GM12878 (cell line): ENCODE results near the gene MZB1. TPM values are rescaled to one million over a fixed set of nuclear protein-coding genes. Genes with fewer than 3 reads are reported as not detected.

Experiments used
- ATAC-seq: fragments of 200-7000 bp; cut with Tn5 transposase; 3 replicates; pipeline ENCODE4 v1.9.1; 2020; ENCODE audit warnings: mild to moderate bottlenecking, moderate library complexity
- BruUV-seq: library from RNA; stranded (reverse); fragments of 400-500 nt; replicated peaks from 2 replicates; lab custom pipeline; 2021; lab: Mats Ljungman, UMichigan
- CTCF ChIA-PET: fragments of 300-600 bp; sonication (Branson Sonifier 250); formaldehyde crosslinking; extraction: SDS; loops from one replicate; lab custom pipeline; 2021; ENCODE audit warnings: inconsistent platforms; lab: Yijun Ruan, JAX
- POLR2A ChIA-PET: fragments of 350-600 bp; formaldehyde crosslinking; extraction: SDS; loops from one replicate; lab custom pipeline; 2021; ENCODE audit warnings: inconsistent platforms; lab: Charles Lee
- RAD21 ChIA-PET: fragments of 300-600 bp; sonication (Branson Sonifier 250); formaldehyde crosslinking; loops from one replicate; lab custom pipeline; 2023; ENCODE audit warnings: antibody characterized with exemption; ENCODE audit not compliant: unreplicated experiment; lab: Charles Lee
- SMC1A ChIA-PET: fragments of 300-600 bp; sonication (Branson Sonifier 250); formaldehyde crosslinking; loops from one replicate; lab custom pipeline; 2023; ENCODE audit not compliant: unreplicated experiment, uncharacterized antibody; lab: Charles Lee
- DNase-seq: peaks from one replicate; pipeline ENCODE4 v3.0.0-alpha.2; 2011; ENCODE audit warnings: low read depth, low spot score
- FAIRE-seq: peaks from 3 replicates; lab custom pipeline; 2011; peaks lifted over from hg19 to GRCh38; lab: Jason Lieb, UNC
- H2AFZ ChIP-seq: 2 replicates; pipeline ENCODE4 v1.6.0; 2011; ENCODE audit warnings: low read depth, low read length, control low read depth; ENCODE audit not compliant: control insufficient read depth
- H3K27ac ChIP-seq: 2 replicates; pipeline ENCODE4 v1.5.1; 2011; ENCODE audit warnings: control low read depth; ENCODE audit not compliant: control insufficient read depth, insufficient read depth
- H3K27me3 ChIP-seq, 2 experiments: replicated peaks in 1 of 2; 2 replicates each; pipeline versions ENCODE4 v1.6.0 to v1.6.1; 2011; ENCODE audit warnings: low read length in 1 of 2; ENCODE audit not compliant: control insufficient read depth in 2 of 2, insufficient read depth in 2 of 2
- H3K36me3 ChIP-seq, 2 experiments: 2 replicates each; pipeline ENCODE4 v1.5.1; 2011; ENCODE audit warnings: low read length in 1 of 2; ENCODE audit not compliant: control insufficient read depth in 2 of 2, insufficient read depth in 2 of 2
- H3K4me1 ChIP-seq: 2 replicates; pipeline ENCODE4 v1.6.1; 2011; ENCODE audit warnings: mild to moderate bottlenecking, low read length, moderate library complexity, mixed read lengths; ENCODE audit not compliant: control insufficient read depth, insufficient read depth
- H3K4me2 ChIP-seq: 2 replicates; pipeline ENCODE4 v1.6.0; 2011; ENCODE audit warnings: control low read depth; ENCODE audit not compliant: control insufficient read depth, insufficient read depth
- H3K4me3 ChIP-seq: fragments of 200-600 bp; sonication (generic); 2 replicates; pipeline ENCODE4 v1.5.1; 2016
- H3K79me2 ChIP-seq: 2 replicates; pipeline ENCODE4 v1.6.0; 2011; ENCODE audit warnings: low read length; ENCODE audit not compliant: control insufficient read depth, insufficient read depth
- H3K9ac ChIP-seq: 2 replicates; pipeline ENCODE4 v1.8.0; 2011; ENCODE audit warnings: low read length, control low read depth, mixed read lengths; ENCODE audit not compliant: control insufficient read depth, insufficient read depth
- H3K9me3 ChIP-seq: replicated peaks from 3 replicates; pipeline ENCODE4 v1.5.1; 2011; ENCODE audit warnings: mild to moderate bottlenecking, low read length; ENCODE audit not compliant: control insufficient read depth, insufficient read depth
- H4K20me1 ChIP-seq: 2 replicates; pipeline ENCODE4 v1.6.0; 2011; ENCODE audit not compliant: control insufficient read depth, insufficient read depth
- POLR2AphosphoS2 ChIP-seq: IDR thresholded peaks from 2 replicates; pipeline ENCODE4 v1.6.1; 2011; ENCODE audit warnings: low read depth, mild to moderate bottlenecking, low read length, improper control_type of control experiment, moderate library complexity
- RAD21 ChIP-seq: IDR thresholded peaks from 2 replicates; pipeline ENCODE4 v1.6.1; 2011; ENCODE audit warnings: mild to moderate bottlenecking, low read depth, low read length, moderate library complexity; ENCODE audit not compliant: insufficient read depth
- WRNIP1 ChIP-seq: IDR thresholded peaks from 2 replicates; pipeline ENCODE4 v1.6.1; 2011; ENCODE audit warnings: low read depth, low read length, improper control_type of control experiment, borderline replicate concordance
- WGBS: methylation state at CpG from one replicate; pipeline ENCODE4 v1.1.6; 2016; ENCODE audit warnings: low lambda C conversion rate; ENCODE audit not compliant: insufficient replicate concordance, insufficient coverage; ENCODE audit errors: missing lambda C conversion rate; 5-methylcytosine and 5-hydroxymethylcytosine counted together
- in situ Hi-C: fragments of 300-500 bp; cut with MboI; formaldehyde crosslinking; loops from 9 replicates; pipeline ENCODE4 v1.14.3; 2018; ENCODE audit warnings: mixed read lengths
- intact Hi-C: fragments of 100-400 bp; cut with micrococcal nuclease; formaldehyde crosslinking; loops from one replicate; pipeline ENCODE4 v1.14.2; 2022; ENCODE audit not compliant: unreplicated experiment
- polyA plus RNA-seq, 11 experiments: library from polyadenylated mRNA; depleted of rRNA in 4 of 11; unstranded in 6 of 11; stranded (reverse) in 5 of 11; fragments of >200 nt; fragmentation: Nextera tagmentation in 4 of 11; fragmentation: Illumina TruSeq in 1 of 11; extraction: Ambion mirVana in 4 of 11; extraction: Trizol in 1 of 11; gene quantifications; 1 replicate in 1 of 11; 2 replicates in 10 of 11; pipeline versions ENCODE4 v1.2.1 to v1.2.3, GENCODE V29; 2011 to 2016; ENCODE audit warnings: inconsistent platforms in 2 of 11, missing spikeins in 2 of 11, low read depth in 1 of 11
- total RNA-seq, 4 experiments: library from RNA; depleted of rRNA in 3 of 4; stranded (reverse); fragments of >200 nt in 3 of 4; fragmentation: Illumina TruSeq in 1 of 4; extraction: Trizol in 1 of 4; gene quantifications; 2 replicates each; pipeline versions ENCODE4 v1.2.1 to v1.2.3, GENCODE V29; 2013 to 2021

The MZB1 gene
- total and polyA plus RNA-seq, 10 of the 15 experiments (the other 5 are each of a cell fraction or from before 2014, with no cell fraction given): 19.3 to 406 (median 188) TPM

DNA sequence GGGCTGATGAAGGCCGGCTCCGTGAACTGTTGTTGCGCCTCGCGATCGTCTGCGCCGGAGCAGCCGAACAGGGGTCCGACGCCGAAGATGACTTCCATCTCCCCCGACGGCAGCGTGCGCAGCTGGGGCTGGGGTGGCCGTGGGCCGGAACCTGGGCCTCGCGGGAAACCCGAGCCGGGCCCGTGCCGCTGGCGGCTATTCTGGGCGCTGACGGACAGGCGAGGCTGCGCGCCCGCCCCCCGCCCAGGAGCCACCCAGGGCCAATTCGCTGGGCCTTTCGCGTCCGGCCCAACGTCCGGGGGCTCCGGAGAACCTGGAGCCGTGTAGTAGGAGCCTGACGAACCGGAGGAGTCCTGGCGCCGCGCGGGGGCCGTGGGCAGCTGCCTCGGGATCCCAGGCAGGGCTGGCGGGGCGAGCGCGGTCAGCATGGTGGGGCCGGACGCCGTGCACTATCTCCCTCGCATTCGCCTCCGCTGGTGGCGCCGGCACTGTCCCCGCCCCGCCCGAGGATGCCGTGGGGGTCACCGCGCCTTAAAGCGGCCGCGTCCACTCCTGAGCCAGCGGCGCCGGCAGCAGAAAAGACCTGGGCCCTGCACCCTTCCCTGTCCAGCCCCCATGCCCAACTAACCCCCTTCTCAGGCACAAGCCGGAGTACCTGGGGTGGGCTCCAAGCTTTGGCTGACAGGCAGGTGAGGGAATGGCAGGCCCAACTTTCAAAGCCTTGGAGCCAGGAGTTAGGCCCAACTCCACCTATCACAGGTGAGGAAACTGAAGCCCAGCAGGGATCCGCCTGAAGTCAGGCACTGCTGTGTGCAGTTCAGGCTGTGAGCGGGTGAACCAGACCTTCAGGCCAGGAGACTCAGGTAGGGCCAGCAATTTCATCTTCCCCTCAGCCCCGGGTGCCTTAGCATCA is 5.2 kb upstream of the MZB1 start, which contains the start of gene PROB1:
Gene PROB1 (minus strand): TSS at position 451 of the 913 bp plus-strand sequence. CDS start 23 bp downstream, at position 428.
- H3K27ac ChIP-seq: peak within 1 kb of the TSS; percentile 90
- in situ Hi-C loops: no loop called here
- H4K20me1 ChIP-seq: no peaks in the 10 kb centered on the region
- POLR2A ChIA-PET: interaction anchor here (1.0 to 1.4 kb wide), 4 partner anchors 11 to 119 kb away, joined by 3 to 5 read pairs (median 4); no protein-coding TSS in a partner anchor
- DNase-seq: no peak
- peaks cover 60% of the 10 kb centered on the region for H3K79me2 ChIP-seq
- peaks cover 54% of the 10 kb centered on the region for H3K4me1 ChIP-seq
- no peaks in the 10 kb centered on the region for H3K27me3 ChIP-seq
- WGBS: 89% methylated on average over 60 of the region's 76 CpGs
- peak within 1 kb of the TSS; percentile 97 for H3K9ac ChIP-seq
- peak within 1 kb of the TSS; percentile 68 for H2AFZ ChIP-seq
- BruUV-seq: no TSS peak
- H3K4me3 ChIP-seq: peak within 1 kb of the TSS; percentile 87
- SMC1A ChIA-PET: interaction anchor here (1.1 to 3.9 kb wide), 6 partner anchors 20 to 119 kb away, joined by 3 to 15 read pairs (median 5); no protein-coding TSS in a partner anchor
- TF ChIP-seq WRNIP1 (no peak), POLR2AphosphoS2 (0 out of 2 replicates have a peak, but pooled peaks have one; percentile 11), RAD21 (no peak)
- peak within 1 kb of the TSS; percentile 73 for H3K4me2 ChIP-seq
- intact Hi-C loops: loop anchor here (5.0 kb wide), 3 partner anchors 103 to 143 kb away; partner anchors contain the start of gene MATR3
- CTCF ChIA-PET: interaction anchor here (0.8 to 1.9 kb wide), 8 partner anchors 9 to 237 kb away, joined by 3 to 10 read pairs (median 3); partner anchors contain the start of gene SPATA24
- ATAC-seq: no peak
- H3K36me3 ChIP-seq: peaks cover 0 to 7% of the 10 kb centered on the region in 2 experiments; a peak in 1 of 4 replicates
- no peaks in the 10 kb centered on the region for H3K9me3 ChIP-seq
- FAIRE-seq: no peak
- RAD21 ChIA-PET: interaction anchor here (0.6 to 2.2 kb wide), 8 partner anchors 19 to 144 kb away, joined by 3 to 14 read pairs (median 4); no protein-coding TSS in a partner anchor
